Measurements from ENCODE around the gene SMIM10L2A. TPM values are rescaled to one million over a fixed set of nuclear protein-coding genes. Genes with fewer than 3 reads are reported as not detected.
"Not testable (repeated sequence)": the region's sequence is repeated elsewhere in the genome, so short reads cannot be mapped to it uniquely, and the experiment has no call there.

Gene SMIM10L2A
- 1 to 10 TPM; 1.7 to 2.8 (median 2.4) TPM for polyA plus RNA-seq (ENCODE audit: insufficient read length in 10 of 10)
- long read RNA-seq, donor 1 = 0 reads
- long read RNA-seq, donor 2 = 0 reads
- long read RNA-seq, donor 3 = 0 reads
- long read RNA-seq, donor 4, full-length matches to known transcripts = 1 of 1 reads
- long read RNA-seq, donor 4, partial matches to known transcripts = 0 of 1 reads
- long read RNA-seq, donor 4, other reads (novel, unspliced or antisense) = 0 of 1 reads
- long read RNA-seq, donor 5 = 0 reads
- long read RNA-seq, donor 6 = 0 reads
- long read RNA-seq, donor 7, full-length matches to known transcripts = 2 of 2 reads
- long read RNA-seq, donor 7, partial matches to known transcripts = 0 of 2 reads
- long read RNA-seq, donor 7, other reads (novel, unspliced or antisense) = 0 of 2 reads
- long read RNA-seq, donor 8 = 0 reads
- long read RNA-seq, donor 9 = 0 reads

- DNase-seq = peak in 1 of 3 donors; percentile 24
Observed at GRCh38 chrX:135421932-135422809, at the start of gene SMIM10L2A. Gene SMIM10L2A (plus strand): TSS chrX:135421944. CDS start chrX:135422132, 188 bp downstream.

GRCh38 chrX:135373357-135373756, 48.4 kb upstream of the SMIM10L2A start:
- no peak for DNase-seq

- peak in 1 of 3 donors; percentile 3 for DNase-seq
Observed at GRCh38 chrX:135382260-135382659, 39.5 kb upstream of the SMIM10L2A start.

GRCh38 chrX:135383249-135383648, 38.5 kb upstream of the SMIM10L2A start:
- no peak for DNase-seq

- no peak for DNase-seq
Observed at GRCh38 chrX:135384161-135384836, 37.4 kb upstream of the SMIM10L2A start.

- no peak for DNase-seq
Observed at GRCh38 chrX:135388841-135389240, 32.9 kb upstream of the SMIM10L2A start.

- no peak for DNase-seq
Observed at GRCh38 chrX:135389243-135389642, 32.5 kb upstream of the SMIM10L2A start.

- DNase-seq = no peak
Observed at GRCh38 chrX:135389717-135390116, 32.0 kb upstream of the SMIM10L2A start.

GRCh38 chrX:135391734-135392133, 30.0 kb upstream of the SMIM10L2A start:
- DNase-seq = no peak

GRCh38 chrX:135393051-135393450, 28.7 kb upstream of the SMIM10L2A start:
- DNase-seq = no peak

GRCh38 chrX:135395064-135395463, 26.7 kb upstream of the SMIM10L2A start:
- no peak for DNase-seq

- DNase-seq = no peak
Observed at GRCh38 chrX:135396109-135396508, 25.6 kb upstream of the SMIM10L2A start.

- no peak for DNase-seq
Observed at GRCh38 chrX:135396566-135396965, 25.2 kb upstream of the SMIM10L2A start.

- no peak for DNase-seq
Observed at GRCh38 chrX:135397652-135398051, 24.1 kb upstream of the SMIM10L2A start.

- no peak for DNase-seq
Observed at GRCh38 chrX:135403374-135403773, 18.4 kb upstream of the SMIM10L2A start.

- not testable (repeated sequence) for DNase-seq
Observed at GRCh38 chrX:135406428-135406827, 15.3 kb upstream of the SMIM10L2A start.

- no peak for DNase-seq
Observed at GRCh38 chrX:135408794-135409193, 12.9 kb upstream of the SMIM10L2A start.

GRCh38 chrX:135410861-135411627, 10.7 kb upstream of the SMIM10L2A start:
- no peak for DNase-seq

GRCh38 chrX:135411893-135412292, 9.9 kb upstream of the SMIM10L2A start:
- DNase-seq = no peak

GRCh38 chrX:135416546-135416945, 5.2 kb upstream of the SMIM10L2A start:
- no peak for DNase-seq

GRCh38 chrX:135420831-135421230, 913 bp upstream of the SMIM10L2A start:
- DNase-seq = no peak

Data from muscle of back (tissue), 13 donors.